Activated CD8-positive, alpha-beta memory T cell treated with anti-CD3 and anti-CD28 coated beads, Interleukin-2, amount 50 U/mL, for 4 hours (primary cell): ENCODE measurements around the gene RSPH9.
"Not testable (repeated sequence)": the region's sequence is repeated elsewhere in the genome, so short reads cannot be mapped to it uniquely, and the experiment has no call there.

Experiments
- DNase-seq: peaks from one replicate; pipeline ENCODE4 v3.0.0-alpha.2; 2020

Gene RSPH9

DNA sequence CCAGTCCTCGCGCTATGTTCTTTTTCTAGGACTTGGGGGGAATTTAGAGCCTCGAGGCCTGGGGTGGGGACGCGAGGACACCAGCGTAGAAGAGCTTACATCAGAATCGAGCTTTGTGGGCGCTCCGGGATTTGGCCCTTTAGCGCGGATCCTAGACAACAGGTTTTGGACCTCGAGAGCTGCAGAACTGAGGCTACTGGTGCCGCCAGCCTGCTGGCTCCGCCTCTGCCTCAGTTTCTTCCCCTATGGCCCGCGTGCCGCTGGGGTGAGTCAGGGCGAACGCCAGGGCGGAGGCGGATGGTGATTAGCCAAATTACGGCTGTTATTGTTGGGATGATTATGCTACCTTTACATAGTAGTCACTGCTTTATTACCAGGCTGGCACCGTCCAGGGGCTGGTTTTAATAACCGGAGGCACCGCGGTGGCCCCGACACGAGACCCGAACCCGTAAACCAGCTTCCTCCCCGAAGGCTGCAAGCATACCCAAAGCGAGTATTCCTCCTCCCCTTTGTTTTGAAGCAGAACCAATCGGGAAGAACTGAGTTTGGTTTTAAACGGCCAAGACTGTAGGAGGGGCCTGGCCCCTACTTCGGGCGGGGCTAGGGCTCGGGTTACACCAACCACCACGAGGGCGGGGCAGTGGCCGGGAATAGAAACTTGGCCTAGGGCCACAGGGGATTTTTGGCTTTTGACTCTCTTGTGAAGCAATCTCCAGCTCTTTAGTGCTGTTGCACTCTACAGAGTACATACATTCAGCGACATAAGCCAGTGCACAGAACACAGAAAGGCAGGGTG, 15.1 kb upstream of the RSPH9 start:
- peak; percentile 81 for DNase-seq

- DNase-seq = no peak
Observed at GRCh38 chr6:43630980-43631619, 13.7 kb upstream of the RSPH9 start.

GRCh38 chr6:43633002-43633401, 11.8 kb upstream of the RSPH9 start:
- not testable (repeated sequence) for DNase-seq

- DNase-seq = no peak
Observed at GRCh38 chr6:43634702-43635303, 10.0 kb upstream of the RSPH9 start.

DNA sequence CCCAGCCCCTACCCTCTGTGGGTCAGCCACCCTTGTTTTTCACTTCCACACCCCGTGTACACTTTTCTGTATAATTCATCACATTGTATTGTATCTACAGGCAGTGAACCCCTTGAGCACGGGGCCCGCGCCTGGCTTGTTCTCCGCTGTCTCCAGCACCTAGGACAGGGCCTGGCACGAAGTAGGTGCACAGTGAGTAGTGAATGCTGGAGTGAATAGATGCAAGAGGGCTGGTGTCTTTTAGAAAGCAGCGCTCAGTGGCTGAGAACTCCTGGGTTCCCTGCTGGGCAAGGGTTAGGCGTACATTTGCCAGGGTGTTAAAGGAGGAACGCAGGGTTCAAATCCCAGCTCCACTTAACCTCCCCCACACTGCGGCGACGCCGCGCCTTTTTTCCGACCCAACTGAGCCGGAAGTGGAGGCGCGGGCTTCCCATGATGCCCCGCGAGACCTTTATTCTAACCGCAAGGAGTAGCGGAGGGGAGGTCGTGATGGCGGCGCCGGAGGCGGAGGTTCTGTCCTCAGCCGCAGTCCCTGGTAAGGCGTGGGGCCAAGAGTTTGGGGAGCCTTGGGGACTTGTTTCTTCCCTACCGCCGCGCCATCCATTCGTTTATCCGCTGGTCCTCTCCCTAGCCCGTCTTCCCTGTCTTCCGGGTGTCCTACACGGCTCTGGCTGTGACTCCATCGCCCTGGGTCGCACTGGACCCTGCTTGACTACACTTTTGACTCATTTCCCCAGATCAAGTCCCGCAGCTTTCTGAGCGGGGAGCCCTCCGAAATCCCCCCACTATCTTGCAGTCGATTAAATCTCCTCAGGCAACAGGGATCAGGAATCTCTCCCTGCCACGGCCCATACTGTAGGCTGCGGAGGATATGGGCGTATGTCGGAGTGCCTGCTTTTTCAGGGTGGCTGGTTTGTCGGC, 9.2 kb upstream of the RSPH9 start, which contains the start of gene MAD2L1BP:
TSS of gene MAD2L1BP (plus strand) at position 454 of the 921 bp plus-strand sequence. CDS start at position 490, 36 bp downstream.
- DNase-seq = peak; percentile 85

DNA sequence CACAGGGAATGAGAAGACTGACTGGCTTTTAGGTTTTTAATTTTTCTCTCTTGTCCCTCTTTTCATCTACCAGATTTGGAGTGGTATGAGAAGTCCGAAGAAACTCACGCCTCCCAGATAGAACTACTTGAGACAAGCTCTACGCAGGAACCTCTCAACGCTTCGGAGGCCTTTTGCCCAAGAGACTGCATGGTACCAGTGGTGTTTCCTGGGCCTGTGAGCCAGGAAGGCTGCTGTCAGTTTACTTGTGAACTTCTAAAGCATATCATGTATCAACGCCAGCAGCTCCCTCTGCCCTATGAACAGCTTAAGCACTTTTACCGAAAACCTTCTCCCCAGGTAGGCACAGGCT, 8.6 kb upstream of the RSPH9 start:
- DNase-seq = no peak

DNA sequence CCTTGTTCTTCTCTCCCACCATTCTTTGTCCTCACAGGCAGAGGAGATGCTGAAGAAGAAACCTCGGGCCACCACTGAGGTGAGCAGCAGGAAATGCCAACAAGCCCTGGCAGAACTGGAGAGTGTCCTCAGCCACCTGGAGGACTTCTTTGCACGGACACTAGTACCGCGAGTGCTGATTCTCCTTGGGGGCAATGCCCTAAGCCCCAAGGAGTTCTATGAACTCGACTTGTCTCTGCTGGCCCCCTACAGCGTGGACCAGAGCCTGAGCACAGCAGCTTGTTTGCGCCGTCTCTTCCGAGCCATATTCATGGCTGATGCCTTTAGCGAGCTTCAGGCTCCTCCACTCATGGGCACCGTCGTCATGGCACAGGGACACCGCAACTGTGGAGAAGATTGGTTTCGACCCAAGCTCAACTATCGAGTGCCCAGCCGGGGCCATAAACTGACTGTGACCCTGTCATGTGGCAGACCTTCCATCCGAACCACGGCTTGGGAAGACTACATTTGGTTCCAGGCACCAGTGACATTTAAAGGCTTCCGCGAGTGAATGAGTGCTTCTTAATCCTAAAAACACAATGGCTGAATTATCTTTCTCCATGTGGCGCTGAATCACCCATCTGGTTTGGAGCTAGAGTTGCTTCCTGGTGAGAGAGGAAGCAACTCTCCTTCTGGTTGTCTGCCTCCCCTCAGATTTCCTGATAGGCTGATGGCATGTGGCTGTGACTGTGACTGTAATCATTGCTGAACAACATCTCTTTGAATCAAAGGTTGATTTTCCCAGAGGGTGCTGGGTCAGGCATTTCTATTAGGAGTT, 4.6 kb upstream of the RSPH9 start:
- DNase-seq = no peak

DNA sequence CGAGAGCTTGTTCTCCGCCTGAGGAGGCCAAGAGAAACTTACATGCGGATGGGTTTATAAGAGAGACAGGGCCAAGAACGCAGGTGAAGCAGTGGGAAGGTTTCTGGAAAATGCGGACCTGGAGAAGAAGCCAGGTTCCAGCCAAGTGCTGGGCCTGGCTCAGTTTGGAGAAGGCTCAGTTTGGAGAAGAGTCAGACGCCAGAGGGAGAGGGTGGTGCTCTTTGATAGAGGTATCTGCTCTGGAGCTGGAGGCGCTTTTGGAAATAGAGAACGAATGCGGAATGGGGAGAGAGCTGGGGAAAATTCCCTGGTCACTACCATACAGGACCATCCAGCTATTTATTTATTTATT, 753 bp downstream of the RSPH9 start:
- DNase-seq = no peak

GRCh38 chr6:43647613-43648012, 2.8 kb downstream of the RSPH9 start:
- no peak for DNase-seq

GRCh38 chr6:43648248-43648647, 3.4 kb downstream of the RSPH9 start:
- no peak for DNase-seq

DNA sequence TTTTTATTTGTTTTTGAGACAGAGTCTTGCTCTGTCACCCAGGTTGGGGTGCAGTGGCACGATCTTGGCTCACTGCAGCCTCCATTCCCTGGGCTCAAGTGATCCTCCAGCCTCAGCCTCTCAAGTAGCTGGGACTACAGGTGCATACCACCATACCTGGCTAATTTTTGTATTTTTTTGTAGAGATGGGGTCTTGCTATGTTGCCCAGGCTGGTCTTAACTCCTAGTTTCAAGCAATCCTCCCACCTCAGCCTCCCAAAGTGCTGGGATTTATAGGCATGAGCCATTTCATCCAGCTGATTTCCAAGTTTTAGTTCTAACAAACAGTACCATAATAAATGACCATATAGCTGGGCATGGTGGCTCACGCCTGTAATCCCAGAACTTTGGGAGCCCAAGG, 8.0 kb downstream of the RSPH9 start:
- not testable (repeated sequence) for DNase-seq

DNA sequence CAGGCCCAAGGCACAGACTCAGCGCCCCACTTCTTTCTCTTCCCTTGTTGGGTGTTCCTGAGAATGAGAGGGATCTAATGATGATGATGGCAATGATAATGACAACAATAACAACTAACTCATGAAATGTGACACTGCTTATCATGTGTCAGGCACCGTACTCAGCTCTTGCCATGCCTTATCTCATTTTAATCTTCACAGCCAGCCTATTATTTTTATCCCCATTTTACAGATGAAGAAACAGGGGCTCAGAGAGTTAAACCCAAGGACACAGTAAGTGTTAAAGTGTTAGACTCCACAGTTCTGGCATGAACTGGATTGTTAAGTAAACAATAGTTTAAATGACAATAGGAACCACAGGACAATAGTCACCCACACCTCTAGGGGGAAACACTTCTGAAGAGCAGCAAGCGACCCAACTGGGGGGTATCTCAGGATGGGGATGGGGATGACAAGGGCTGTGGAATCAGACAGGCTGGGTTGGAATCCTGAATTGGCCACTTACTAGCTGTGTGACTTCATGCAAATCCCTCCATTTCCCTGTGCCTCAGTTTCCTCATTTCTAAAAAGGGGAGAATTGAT, 12.5 kb downstream of the RSPH9 start:
- no peak for DNase-seq

- DNase-seq = no peak
Observed at GRCh38 chr6:43658161-43658560, 13.3 kb downstream of the RSPH9 start.

DNA sequence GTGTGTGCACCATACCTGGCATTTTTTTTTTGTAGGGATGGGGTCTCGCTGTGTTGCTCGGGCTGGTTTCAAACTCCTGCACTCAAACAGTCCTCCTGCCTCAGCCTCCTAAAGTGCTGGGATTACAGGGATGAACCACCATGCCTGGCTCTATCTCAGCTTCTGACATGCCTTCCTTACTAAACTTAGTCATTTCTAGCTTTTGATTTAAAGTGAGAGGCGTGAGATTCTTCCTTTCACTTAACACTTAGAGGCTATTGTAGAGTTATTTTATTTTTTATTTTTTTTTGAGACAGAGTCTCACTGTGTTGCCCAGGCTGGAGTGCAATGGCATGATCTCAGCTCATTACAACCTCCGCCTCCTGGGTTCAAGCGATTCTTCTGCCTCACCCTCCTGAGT, 18.1 kb downstream of the RSPH9 start:
- not testable (repeated sequence) for DNase-seq

- DNase-seq = no peak
Observed at GRCh38 chr6:43665376-43665775, 20.5 kb downstream of the RSPH9 start.

DNA sequence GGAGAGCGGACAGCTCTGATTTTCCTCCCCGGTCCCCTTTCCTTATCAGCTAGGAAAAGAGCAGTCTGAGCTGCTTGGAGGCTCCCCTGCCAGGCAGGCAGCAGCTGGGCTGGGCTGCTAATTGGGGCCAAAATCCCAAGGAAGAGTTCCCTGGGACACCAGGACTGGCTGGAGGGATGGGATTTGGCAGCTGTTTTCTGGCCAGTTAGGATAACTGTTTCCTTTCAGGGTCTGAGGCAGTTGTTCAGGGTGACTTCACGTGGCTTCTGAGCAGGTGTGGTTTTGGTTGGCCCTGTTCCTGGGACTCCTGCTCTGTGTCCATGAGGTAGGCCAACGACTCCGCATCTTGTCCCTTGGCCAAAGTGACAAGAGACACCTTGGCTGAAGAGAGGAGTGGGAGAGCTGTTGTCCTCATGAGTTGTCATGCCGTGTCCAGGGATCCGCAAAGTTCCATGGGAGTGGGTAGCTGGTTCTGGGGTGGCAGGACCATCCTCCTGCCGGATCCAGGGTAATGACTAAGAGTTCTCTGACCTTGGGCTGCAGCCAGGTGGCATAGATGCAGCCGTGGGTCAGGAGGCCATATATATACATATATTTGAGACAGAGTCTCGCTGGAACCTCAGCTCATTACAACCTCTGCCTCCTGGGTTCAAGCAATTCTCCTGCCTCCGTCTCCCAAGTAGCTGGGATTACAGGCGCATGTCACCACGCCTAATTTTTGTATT, 21.5 kb downstream of the RSPH9 start:
- no peak for DNase-seq

- DNase-seq = peak; percentile 77
Observed at GRCh38 chr6:43667245-43668150, 22.7 kb downstream of the RSPH9 start.

- DNase-seq = peak; percentile 37
Observed at GRCh38 chr6:43668151-43669028, 23.6 kb downstream of the RSPH9 start.
